ENCODE results near the gene PPID. TPM values are rescaled to one million over a fixed set of nuclear protein-coding genes. Genes with fewer than 3 reads are reported as not detected.

Gene PPID
- 34.9 TPM for polyA plus RNA-seq (2013, experiment 1 of 2)
- polyA plus RNA-seq (2013, experiment 2 of 2) = 32.4 TPM

DNA sequence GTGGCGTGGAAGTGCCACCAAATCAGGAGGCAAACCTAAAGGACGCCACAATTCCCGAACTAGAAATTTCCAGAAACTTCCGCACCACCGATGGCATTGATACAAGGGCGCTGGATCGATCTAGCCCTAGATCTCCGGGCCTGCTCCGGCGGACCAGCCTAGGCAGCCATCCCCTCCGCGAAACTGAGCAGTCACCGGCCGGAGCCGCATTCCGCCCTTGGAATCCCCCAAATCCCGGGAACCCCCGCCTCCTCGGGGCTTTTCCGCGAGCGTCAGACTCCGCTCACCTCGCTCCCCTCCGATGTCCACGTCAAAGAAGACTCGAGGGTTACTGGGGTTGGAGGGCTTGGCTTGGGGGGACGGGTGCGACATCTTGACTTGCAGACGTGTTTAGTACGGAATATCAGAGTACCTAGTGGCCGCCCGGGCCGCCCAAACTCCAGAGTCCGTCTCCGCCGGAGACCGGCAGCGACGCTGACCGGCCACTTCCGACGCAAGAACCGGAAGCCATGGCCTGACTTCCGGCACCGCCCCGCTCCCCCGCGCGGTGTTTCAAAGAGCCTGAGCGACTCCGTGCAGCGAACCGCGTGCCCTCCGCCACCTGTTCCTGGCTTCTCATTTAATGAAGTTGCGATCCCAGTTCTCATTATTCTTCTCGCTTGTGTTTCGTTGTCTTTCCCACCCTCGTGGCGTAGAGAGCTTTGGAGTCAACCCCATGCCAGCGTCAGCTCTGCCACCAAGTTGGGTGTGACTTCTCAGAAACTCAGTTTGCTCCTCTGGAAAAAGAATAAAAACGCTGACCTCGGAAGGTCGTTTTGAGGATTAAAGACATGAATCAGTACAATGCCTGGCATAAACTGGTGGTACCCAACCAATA lies at the start of gene PPID:
PPID (minus strand) TSS at position 480 of the 877 bp plus-strand sequence; CDS start at position 372, 108 bp downstream.
- H2BK15ac ChIP-seq (ENCODE audit: low read depth, poor library complexity, severe bottlenecking) = peak within 1 kb of the TSS; percentile 88
- peak within 1 kb of the TSS; percentile 95 for H3K9ac ChIP-seq (ENCODE audit: low read length)
- no peak within 1 kb of the TSS for H2BK5ac ChIP-seq (ENCODE audit: low read depth, low read length, poor library complexity, severe bottlenecking)
- H3K14ac ChIP-seq (ENCODE audit: low read length in 2 of 2) = no peak within 1 kb of the TSS
- peak within 1 kb of the TSS; percentile 73 to 86 for H3K4me3 ChIP-seq (ENCODE audit: insufficient read depth in 1 of 2, low read depth in 1 of 2, low read length in 2 of 2)
- peak within 1 kb of the TSS; percentile 95 for H4K8ac ChIP-seq (ENCODE audit: low read length)
- peak within 1 kb of the TSS; percentile 91 for H2AFZ ChIP-seq (ENCODE audit: low read depth, low read length)
- H3K79me1 ChIP-seq (replicated peaks; ENCODE audit: low read length, poor library complexity, severe bottlenecking) = peaks cover 8% of the 10 kb centered on the region
- peak within 1 kb of the TSS; percentile 46 to 75 for H3K4ac ChIP-seq (ENCODE audit: low read depth in 1 of 2, low read length in 2 of 2)
- no peaks in the 10 kb centered on the region for H3K9me3 ChIP-seq (ENCODE audit: control insufficient read depth, low read length)
- H2BK12ac ChIP-seq (ENCODE audit: low read length in 2 of 2) = no peak within 1 kb of the TSS
- peak; percentile 82 for DNase-seq
- no peaks in the 10 kb centered on the region for H3K27me3 ChIP-seq (ENCODE audit: control insufficient read depth in 1 of 2, insufficient read depth in 1 of 2, low read length in 2 of 2)
- H2BK120ac ChIP-seq (ENCODE audit: low read depth, low read length) = no peak within 1 kb of the TSS
- H2AK5ac ChIP-seq (ENCODE audit: low read length, severe bottlenecking) = no peak within 1 kb of the TSS
- no peak within 1 kb of the TSS for H3K23ac ChIP-seq (ENCODE audit: low read length in 2 of 2)
- H3K4me1 ChIP-seq (ENCODE audit: control insufficient read depth, insufficient read depth, low read depth, low read length) = peaks cover 4% of the 10 kb centered on the region
- H3K27ac ChIP-seq (ENCODE audit: low read length, poor library complexity, severe bottlenecking) = peak within 1 kb of the TSS; percentile 60
- peaks cover 4 to 29% of the 10 kb centered on the region in 2 experiments for H3K36me3 ChIP-seq (ENCODE audit: control insufficient read depth in 1 of 2, insufficient read depth in 2 of 2, low read depth in 1 of 2, low read length in 2 of 2)
- peak within 1 kb of the TSS; percentile 74 for H4K91ac ChIP-seq (ENCODE audit: low read length)
- H3K4me2 ChIP-seq (ENCODE audit: low read length, poor library complexity, severe bottlenecking) = peak within 1 kb of the TSS; percentile 75
- 2% methylated on average over 65 of the region's 65 CpGs for WGBS
- H3K18ac ChIP-seq (ENCODE audit: low read depth in 1 of 2, low read length in 2 of 2) = peak within 1 kb of the TSS; percentile 21 to 64

DNA sequence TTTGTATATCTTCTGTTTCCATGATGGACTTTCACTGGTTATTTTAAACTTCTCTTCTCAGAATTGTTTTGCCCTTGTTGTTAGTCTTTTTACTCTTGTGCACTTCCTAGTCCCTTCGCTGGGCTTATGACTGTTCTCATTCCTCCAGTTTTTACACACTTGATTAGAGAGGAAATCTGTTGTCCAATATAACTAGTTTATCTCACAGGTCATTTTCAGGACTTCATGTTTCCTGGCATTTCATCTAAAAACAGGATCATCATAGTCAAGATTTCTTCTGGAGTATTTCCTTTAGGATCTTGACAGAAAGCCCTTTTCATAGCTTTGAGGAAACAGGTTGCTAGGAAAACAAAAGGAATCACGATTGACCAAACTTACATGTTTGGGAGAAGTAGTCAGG lies 48.6 kb upstream of the PPID start:
- Histone ChIP-seq H3K9ac (ENCODE audit: low read length) (peak overlapping the region; percentile 7), H3K18ac (ENCODE audit: low read depth in 1 of 2, low read length in 2 of 2) (no peak overlapping the region), H4K8ac (ENCODE audit: low read length) (no peak overlapping the region), H3K4me1 (ENCODE audit: control insufficient read depth, insufficient read depth, low read depth, low read length) (no peaks in the 10 kb centered on the region), H3K14ac (ENCODE audit: low read length in 2 of 2) (no peak overlapping the region), H2BK120ac (ENCODE audit: low read depth, low read length) (no peak overlapping the region), H2BK15ac (ENCODE audit: low read depth, poor library complexity, severe bottlenecking) (no peak overlapping the region), H3K23ac (ENCODE audit: low read length in 2 of 2) (no peak overlapping the region), H2AFZ (ENCODE audit: low read depth, low read length) (no peak overlapping the region), H3K4ac (ENCODE audit: low read depth in 1 of 2, low read length in 2 of 2) (no peak overlapping the region), H2BK5ac (ENCODE audit: low read depth, low read length, poor library complexity, severe bottlenecking) (no peak overlapping the region), H3K9me3 (ENCODE audit: control insufficient read depth, low read length) (no peaks in the 10 kb centered on the region), H3K36me3 (ENCODE audit: control insufficient read depth in 1 of 2, insufficient read depth in 2 of 2, low read depth in 1 of 2, low read length in 2 of 2) (no peaks in the 10 kb centered on the region), H3K4me3 (ENCODE audit: insufficient read depth in 1 of 2, low read depth in 1 of 2, low read length in 2 of 2) (peak overlapping the region in 1 of 2 experiments; percentile 0), H3K4me2 (ENCODE audit: low read length, poor library complexity, severe bottlenecking) (no peak overlapping the region), H4K91ac (ENCODE audit: low read length) (no peak overlapping the region), H2BK12ac (ENCODE audit: low read length in 2 of 2) (no peak overlapping the region), H2AK5ac (ENCODE audit: low read length, severe bottlenecking) (no peak overlapping the region), H3K27ac (ENCODE audit: low read length, poor library complexity, severe bottlenecking) (no peak overlapping the region), H3K79me1 (replicated peaks; ENCODE audit: low read length, poor library complexity, severe bottlenecking) (peaks cover 14% of the 10 kb centered on the region), H3K27me3 (ENCODE audit: control insufficient read depth in 1 of 2, insufficient read depth in 1 of 2, low read length in 2 of 2) (no peaks in the 10 kb centered on the region)
- whole genome bisulfite sequencing = 67% methylated on average over 1 of the region's 2 CpGs
- DNase-seq = no peak

DNA sequence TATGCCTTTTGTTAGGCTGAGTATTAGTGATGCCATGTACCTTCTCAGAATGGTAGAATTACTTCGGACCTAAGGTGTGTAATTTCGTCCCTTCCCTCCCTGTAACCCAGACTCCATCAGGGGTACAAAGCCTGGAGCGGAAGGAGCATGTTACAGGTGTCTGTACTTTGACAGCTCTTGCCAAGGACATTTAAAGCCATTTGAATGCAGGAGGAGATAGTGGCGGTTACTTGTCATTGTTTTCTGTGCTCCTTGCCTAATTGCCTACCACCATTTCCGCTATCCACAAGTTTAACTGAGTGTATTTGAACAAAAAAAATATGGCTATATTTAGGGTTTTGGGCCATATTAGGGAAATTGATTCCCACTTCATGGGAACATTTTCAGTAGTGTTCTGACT lies 47.5 kb upstream of the PPID start:
- Histone ChIP-seq H3K4me3 (ENCODE audit: insufficient read depth in 1 of 2, low read depth in 1 of 2, low read length in 2 of 2) (peak overlapping the region in 1 of 2 experiments; percentile 95), H3K36me3 (ENCODE audit: control insufficient read depth in 1 of 2, insufficient read depth in 2 of 2, low read depth in 1 of 2, low read length in 2 of 2) (no peaks in the 10 kb centered on the region), H3K9me3 (ENCODE audit: control insufficient read depth, low read length) (no peaks in the 10 kb centered on the region), H3K79me1 (replicated peaks; ENCODE audit: low read length, poor library complexity, severe bottlenecking) (peaks cover 10% of the 10 kb centered on the region), H3K9ac (ENCODE audit: low read length) (peak overlapping the region; percentile 93), H2BK15ac (ENCODE audit: low read depth, poor library complexity, severe bottlenecking) (no peak overlapping the region), H3K18ac (ENCODE audit: low read depth in 1 of 2, low read length in 2 of 2) (no peak overlapping the region), H3K23ac (ENCODE audit: low read length in 2 of 2) (no peak overlapping the region), H2AK5ac (ENCODE audit: low read length, severe bottlenecking) (no peak overlapping the region), H2BK12ac (ENCODE audit: low read length in 2 of 2) (no peak overlapping the region), H3K4me1 (ENCODE audit: control insufficient read depth, insufficient read depth, low read depth, low read length) (no peaks in the 10 kb centered on the region), H4K8ac (ENCODE audit: low read length) (no peak overlapping the region), H2AFZ (ENCODE audit: low read depth, low read length) (no peak overlapping the region), H3K14ac (ENCODE audit: low read length in 2 of 2) (no peak overlapping the region), H3K4ac (ENCODE audit: low read depth in 1 of 2, low read length in 2 of 2) (no peak overlapping the region), H3K4me2 (ENCODE audit: low read length, poor library complexity, severe bottlenecking) (no peak overlapping the region), H3K27ac (ENCODE audit: low read length, poor library complexity, severe bottlenecking) (no peak overlapping the region), H2BK5ac (ENCODE audit: low read depth, low read length, poor library complexity, severe bottlenecking) (no peak overlapping the region), H4K91ac (ENCODE audit: low read length) (no peak overlapping the region), H3K27me3 (ENCODE audit: control insufficient read depth in 1 of 2, insufficient read depth in 1 of 2, low read length in 2 of 2) (no peaks in the 10 kb centered on the region), H2BK120ac (ENCODE audit: low read depth, low read length) (no peak overlapping the region)
- WGBS = 98% methylated on average over 5 of the region's 5 CpGs
- no peak for DNase-seq

DNA sequence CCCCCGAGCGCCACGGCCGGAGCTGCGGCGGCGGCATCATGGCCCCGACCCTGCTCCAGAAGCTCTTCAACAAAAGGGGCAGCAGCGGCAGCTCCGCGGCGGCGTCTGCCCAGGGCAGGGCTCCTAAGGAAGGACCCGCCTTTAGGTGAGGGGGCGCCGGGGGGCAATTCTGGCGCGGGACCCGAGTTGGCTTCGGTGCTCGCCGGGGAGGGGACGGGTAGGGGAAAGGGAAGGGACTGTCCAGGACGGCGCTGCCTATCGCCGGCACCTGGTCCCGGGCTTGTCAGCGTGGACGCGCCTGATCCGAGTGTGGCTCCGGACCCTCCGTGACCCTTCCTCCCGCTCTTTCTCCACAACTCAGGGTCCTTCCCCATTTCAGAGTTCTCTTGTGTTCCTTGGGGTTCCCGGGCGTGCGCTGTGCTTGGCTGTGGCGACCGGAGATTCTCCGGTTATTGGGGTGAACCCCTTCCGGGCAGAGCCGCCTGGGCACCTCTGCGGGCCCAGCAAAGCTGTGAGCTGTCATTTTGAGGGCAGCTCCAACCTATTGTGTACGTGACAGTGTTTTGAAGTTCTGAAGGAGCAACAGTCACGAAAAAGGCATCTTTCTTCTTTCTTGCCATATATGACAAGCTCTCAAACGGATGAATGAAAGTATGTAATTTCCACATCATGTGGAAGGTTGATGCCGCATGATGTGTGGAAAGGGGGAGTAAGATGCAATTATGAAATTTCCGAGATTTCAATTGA lies 46.2 kb upstream of the PPID start:
- Histone ChIP-seq H3K23ac (ENCODE audit: low read length in 2 of 2) (peak overlapping the region in 1 of 2 experiments; percentile 59), H3K9ac (ENCODE audit: low read length) (peak overlapping the region; percentile 93), H2AFZ (ENCODE audit: low read depth, low read length) (peak overlapping the region; percentile 86), H3K4me2 (ENCODE audit: low read length, poor library complexity, severe bottlenecking) (peak overlapping the region; percentile 76), H2BK5ac (ENCODE audit: low read depth, low read length, poor library complexity, severe bottlenecking) (no peak overlapping the region), H2BK12ac (ENCODE audit: low read length in 2 of 2) (peak overlapping the region in 1 of 2 experiments; percentile 89), H3K36me3 (ENCODE audit: control insufficient read depth in 1 of 2, insufficient read depth in 2 of 2, low read depth in 1 of 2, low read length in 2 of 2) (no peaks in the 10 kb centered on the region), H3K4ac (ENCODE audit: low read depth in 1 of 2, low read length in 2 of 2) (peak overlapping the region; percentile 24 to 79), H3K18ac (ENCODE audit: low read depth in 1 of 2, low read length in 2 of 2) (peak overlapping the region; percentile 91 to 94), H2AK5ac (ENCODE audit: low read length, severe bottlenecking) (no peak overlapping the region), H3K79me1 (replicated peaks; ENCODE audit: low read length, poor library complexity, severe bottlenecking) (peaks cover 9% of the 10 kb centered on the region), H3K9me3 (ENCODE audit: control insufficient read depth, low read length) (no peaks in the 10 kb centered on the region), H4K91ac (ENCODE audit: low read length) (peak overlapping the region; percentile 52), H4K8ac (ENCODE audit: low read length) (peak overlapping the region; percentile 57), H2BK120ac (ENCODE audit: low read depth, low read length) (peak overlapping the region; percentile 75), H3K14ac (ENCODE audit: low read length in 2 of 2) (peak overlapping the region in 1 of 2 experiments; percentile 90), H3K27ac (ENCODE audit: low read length, poor library complexity, severe bottlenecking) (no peak overlapping the region), H3K27me3 (ENCODE audit: control insufficient read depth in 1 of 2, insufficient read depth in 1 of 2, low read length in 2 of 2) (no peaks in the 10 kb centered on the region), H3K4me3 (ENCODE audit: insufficient read depth in 1 of 2, low read depth in 1 of 2, low read length in 2 of 2) (peak overlapping the region; percentile 86 to 95), H2BK15ac (ENCODE audit: low read depth, poor library complexity, severe bottlenecking) (peak overlapping the region; percentile 4), H3K4me1 (ENCODE audit: control insufficient read depth, insufficient read depth, low read depth, low read length) (no peaks in the 10 kb centered on the region)
- DNase-seq = peak; percentile 45
- WGBS = under 1% methylated on average over 44 of the region's 49 CpGs

All from mesenchymal stem cell (in vitro differentiated cells and primary cell).